Tongue (tissue), 2 donors: ENCODE results near the gene PTGES3L. TPM values are rescaled to one million over a fixed set of nuclear protein-coding genes. Genes with fewer than 3 reads are reported as not detected.
"Not testable (repeated sequence)": the region's sequence is repeated elsewhere in the genome, so short reads cannot be mapped to it uniquely, and the experiment has no call there.

ENCODE experiments used
- DNase-seq: peaks from one replicate; pipeline ENCODE4 v3.0.0-alpha.2; 2015
- total RNA-seq: library from RNA; depleted of rRNA; stranded (reverse); fragments of >200 nt; gene quantifications from one replicate; pipeline ENCODE4 v1.2.3, GENCODE V29; 2014

Gene PTGES3L
- total RNA-seq, 1 donor from 2014 or later: 61.5 TPM

GRCh38 chr17:42980274-42980765, 440 bp upstream of the PTGES3L start, which contains the start of gene RUNDC1:
TSS of gene RUNDC1 (plus strand) at chr17:42980565. CDS start at chr17:42980577, 12 bp downstream.
- DNase-seq: peak; percentile 94

- DNase-seq: not testable (repeated sequence)
Measured at GRCh38 chr17:42975701-42976100, 4.2 kb downstream of the PTGES3L start.

- DNase-seq: no peak
Measured at GRCh38 chr17:42975265-42975664, 4.6 kb downstream of the PTGES3L start.

- DNase-seq: not testable (repeated sequence)
Measured at GRCh38 chr17:42973323-42973722, 6.6 kb downstream of the PTGES3L start.

DNA sequence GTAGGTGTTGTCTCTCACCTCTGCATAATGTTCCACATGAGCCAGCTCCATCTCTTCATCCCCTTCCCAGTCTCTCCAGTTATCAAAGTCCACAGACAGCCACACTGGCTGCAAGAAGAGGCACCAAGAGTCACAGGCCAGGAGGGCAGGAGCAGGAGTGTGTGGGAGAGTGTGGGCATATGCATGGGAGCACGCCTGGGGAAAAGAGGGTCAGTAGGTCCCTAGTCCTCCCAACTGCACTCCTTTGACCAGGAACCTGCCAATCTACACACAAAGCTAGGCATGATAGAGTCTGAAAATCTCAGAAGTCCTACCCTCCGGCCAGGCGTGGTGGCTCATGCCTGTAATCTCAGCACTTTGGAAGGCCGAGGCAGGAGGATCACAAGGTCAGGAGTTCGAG, 8.3 kb downstream of the PTGES3L start:
- no peak for DNase-seq

DNA sequence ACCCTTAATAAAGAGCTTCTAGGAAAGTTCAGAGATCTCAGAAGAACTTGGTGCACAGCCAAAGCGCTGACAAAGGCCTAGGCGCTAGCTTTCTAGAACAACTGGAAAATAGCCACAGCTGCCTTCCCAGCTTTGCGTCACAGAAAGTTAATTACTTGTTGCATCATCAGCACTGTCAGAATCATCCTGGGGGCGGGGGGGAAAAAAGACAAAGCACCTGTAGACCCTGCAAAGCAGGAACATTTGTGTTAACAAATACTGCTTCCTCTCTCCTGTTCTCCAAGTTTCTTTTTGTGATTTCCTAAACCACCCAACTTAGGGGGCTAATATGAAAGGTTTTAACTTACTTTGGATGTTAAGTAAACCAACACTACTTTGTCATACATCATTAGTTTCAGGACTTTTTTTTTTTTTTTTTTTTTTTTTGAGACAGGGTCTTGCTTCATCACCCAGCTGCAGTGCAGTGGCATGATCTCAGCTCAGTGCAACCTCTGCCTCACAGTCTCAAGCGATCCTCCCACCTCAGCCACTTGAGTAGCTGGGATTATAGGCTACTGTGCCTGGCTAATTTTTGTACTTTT, 10.8 kb downstream of the PTGES3L start:
- DNase-seq: no peak

DNA sequence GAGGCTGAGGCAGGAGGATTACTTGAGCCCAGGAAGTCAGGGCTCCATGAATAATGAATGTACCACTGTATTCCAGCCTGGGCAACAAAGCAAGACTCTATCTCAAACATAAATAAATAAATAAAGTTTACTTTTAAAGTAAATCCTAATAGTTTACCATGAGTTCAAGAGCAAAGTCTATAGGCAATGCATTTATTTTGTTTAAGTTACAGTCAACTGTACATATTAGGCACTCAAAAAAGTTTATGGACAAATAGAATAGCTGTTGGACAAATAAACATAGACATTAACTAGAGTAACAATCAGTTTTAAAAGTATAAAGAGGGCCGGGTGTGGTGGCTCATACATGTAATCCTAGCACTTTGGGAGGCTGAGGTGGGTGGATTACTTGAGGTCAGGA, 12.0 kb downstream of the PTGES3L start:
- DNase-seq: no peak

DNA sequence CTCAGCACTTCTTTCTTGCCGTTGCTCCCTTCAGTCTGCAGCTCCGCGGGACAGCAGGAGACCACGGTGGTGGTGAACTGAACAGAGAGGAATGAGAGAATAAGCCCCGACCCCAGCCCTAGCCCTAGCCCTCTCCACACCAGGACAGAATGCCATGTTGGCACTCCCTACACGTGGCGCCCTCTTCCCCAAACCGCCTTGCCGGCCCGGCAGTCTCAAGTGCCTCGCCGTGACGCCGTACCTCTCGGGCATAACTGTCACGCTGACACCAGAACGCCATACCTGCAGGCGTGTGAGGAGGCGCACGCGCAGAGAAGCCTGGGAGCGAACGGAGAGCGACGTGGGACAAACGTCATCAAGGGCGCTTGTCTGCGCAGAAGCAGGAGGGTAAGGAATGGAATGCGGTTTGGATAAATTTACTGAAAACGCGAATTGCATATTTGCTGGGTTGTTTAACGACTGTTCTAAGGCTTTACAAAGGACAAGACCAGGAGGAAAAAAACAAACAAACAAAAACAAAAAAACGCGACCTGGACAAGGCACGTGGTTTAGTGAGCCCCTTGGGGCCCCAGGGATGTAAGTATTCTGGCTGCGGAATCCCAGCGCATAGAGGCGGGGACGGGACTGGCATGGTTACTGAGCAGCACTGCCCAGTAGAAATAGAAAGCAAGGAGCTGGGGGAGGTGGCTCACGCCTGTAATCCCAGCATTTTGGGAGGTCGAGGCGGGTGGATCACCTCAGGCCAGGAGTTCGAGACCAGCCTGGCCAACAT, 15.5 kb downstream of the PTGES3L start, which contains the start of gene AARSD1:
Gene AARSD1 (minus strand): TSS at position 294 of the 772 bp plus-strand sequence. CDS start 14 bp downstream, at position 280.
- DNase-seq: peak; percentile 97

DNA sequence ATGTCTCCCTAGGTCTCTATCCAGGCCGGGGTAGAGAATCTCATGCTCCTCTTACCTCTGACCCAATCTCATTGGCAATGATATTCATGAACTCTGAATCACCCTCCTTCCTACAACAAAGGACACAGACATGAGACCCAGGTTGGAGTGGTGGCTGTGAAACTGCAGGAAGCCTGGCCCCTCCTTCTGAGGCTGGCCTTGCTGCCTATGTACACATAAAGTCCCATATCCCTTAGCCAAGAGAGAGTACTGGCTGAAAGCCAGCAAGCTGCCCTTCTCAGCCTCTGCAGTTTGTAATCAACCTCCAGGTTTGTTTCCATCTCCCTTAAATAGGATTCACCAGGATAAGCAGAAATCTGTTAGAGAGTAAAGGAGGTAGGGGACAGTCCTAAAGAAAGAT, 26.2 kb downstream of the PTGES3L start:
- no peak for DNase-seq

- no peak for DNase-seq
Measured at GRCh38 chr17:42950044-42950783, 29.7 kb downstream of the PTGES3L start.

GRCh38 chr17:42946812-42947211, 33.1 kb downstream of the PTGES3L start:
- DNase-seq: no peak

- DNase-seq: no peak
Measured at GRCh38 chr17:42944211-42944610, 35.7 kb downstream of the PTGES3L start.

DNA sequence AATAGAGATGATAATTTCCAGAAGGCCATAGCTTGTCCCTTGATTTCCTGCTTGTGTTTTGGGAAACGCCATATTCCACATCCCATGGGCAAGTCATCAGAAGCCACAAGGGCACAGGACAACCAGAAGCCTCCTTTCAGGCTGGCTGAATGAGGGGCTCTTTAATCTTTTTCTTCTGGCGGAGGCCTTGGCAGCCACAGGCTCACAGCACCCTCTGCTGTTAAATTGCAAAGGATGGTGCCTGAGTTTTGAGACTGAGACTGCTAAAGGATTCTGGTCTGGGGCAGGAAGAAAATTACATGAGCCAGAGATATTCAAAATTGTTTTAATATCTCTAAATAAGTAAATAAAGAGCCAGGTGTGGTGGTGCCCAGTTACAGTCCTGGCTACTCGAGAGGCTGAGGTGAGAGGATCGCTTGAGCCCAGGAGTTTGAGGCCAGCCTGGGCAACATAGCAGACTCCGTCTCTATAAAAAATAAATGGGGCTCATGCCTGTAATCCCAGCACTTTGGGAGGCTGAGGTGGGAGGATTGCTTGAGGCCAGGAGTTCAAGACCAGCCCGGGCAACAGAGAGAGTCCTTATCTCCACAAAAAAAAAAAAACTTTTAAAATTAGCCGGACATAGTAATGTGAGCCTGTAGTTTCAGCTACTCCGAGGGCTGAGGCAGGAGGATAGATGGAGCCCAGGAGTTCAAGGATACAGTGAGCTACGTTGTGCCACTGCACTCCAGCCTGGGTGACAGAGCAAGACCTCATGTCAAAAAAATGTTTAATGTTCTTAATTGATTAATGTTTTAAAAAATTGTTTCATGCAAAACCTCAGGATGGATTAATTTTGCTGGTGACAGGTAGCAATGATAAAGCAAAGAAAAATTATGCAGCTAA, 41.9 kb downstream of the PTGES3L start:
- DNase-seq: peak; percentile 76

DNA sequence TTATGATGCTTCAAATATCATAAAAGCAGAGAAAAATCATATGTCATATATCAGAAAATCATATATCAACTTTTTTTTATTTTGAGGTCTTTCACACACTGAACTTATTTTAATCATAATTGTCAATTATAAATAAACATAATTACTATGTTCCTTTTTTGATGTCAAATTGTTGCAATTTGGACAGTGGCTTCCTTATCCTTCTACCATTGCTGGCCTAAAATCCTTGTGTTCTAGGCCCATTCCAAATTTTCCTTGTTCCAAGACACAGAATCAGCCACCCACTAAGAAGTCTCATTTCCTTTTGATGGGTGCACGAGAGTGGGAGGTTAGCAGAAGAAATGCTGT, 50.4 kb downstream of the PTGES3L start:
- DNase-seq: no peak

DNA sequence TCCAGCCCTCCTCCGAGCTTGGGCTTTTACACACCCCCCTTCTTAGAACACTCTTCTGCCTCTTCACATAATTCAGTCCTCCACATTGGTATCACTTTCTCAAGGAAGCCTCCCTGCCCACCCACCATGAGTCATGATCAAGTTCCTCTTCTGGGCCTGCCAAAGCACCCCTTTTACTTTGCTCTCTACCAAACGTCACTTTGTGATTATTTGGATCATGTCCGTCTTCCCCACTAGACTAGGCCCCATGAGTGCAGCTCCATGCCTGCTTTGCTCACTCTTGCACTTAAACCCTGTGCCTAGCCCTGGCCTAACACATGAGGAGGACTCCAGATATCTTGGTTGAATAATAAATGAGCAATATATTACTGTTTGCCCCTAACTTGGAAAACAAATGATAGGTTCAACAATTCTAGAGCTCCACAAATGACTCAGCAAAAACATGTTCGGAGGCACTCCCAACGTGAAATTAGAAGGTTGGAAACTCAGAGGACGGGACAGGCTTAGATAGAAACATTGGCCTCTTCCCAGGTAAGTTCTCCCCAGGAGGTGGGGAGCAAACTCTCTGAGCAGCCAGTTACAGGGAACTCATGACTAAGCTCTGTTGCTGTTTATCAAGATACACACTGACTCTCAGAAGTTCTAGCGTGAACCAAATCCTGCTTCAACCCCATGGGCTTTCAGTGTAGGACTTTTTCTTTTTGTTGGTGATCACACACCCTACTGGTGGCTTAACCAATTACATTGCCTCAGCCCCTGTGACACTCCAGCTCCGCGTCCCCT, 51.0 kb downstream of the PTGES3L start:
- peak; percentile 55 for DNase-seq

DNA sequence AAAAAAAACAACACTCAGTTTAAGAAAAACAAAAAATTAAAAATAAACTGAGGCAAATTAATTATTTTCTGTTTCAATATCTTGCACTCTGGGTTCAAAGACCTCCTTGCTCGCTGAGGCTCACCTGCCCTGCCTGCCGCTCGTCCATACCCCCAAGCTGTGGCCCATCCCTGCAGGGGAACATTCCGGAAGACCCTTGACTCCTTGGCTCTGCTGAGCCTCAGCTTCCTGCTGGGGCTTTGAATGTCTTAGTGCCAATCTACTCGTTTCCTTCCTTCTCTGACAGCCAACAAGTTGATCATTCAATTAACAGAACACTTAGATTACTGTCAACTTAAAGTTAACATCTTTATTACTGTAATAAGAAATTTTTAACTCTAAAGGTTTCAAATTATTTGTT, 55.0 kb downstream of the PTGES3L start:
- DNase-seq: no peak

- DNase-seq: not testable (repeated sequence)
Measured at GRCh38 chr17:42923472-42923871, 56.4 kb downstream of the PTGES3L start.

DNA sequence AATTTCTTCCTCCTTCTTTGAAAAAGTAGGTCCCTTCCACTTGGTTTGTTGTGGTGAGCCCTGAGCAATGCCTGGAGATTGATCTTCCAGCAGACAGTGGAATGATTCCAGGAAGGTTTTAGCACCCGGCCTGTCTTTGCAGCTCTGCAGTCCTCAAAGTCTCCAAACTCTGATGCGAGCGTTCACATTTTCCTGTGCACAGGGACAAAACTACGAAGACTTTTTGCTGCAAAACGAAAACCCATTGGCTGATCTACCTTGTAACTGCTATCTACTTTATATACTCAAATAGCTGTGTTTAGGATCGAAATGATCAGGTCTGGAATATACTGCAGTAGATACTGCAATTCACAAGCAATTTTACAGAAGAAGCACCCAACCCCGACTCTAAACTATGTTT, 57.6 kb downstream of the PTGES3L start:
- no peak for DNase-seq

DNA sequence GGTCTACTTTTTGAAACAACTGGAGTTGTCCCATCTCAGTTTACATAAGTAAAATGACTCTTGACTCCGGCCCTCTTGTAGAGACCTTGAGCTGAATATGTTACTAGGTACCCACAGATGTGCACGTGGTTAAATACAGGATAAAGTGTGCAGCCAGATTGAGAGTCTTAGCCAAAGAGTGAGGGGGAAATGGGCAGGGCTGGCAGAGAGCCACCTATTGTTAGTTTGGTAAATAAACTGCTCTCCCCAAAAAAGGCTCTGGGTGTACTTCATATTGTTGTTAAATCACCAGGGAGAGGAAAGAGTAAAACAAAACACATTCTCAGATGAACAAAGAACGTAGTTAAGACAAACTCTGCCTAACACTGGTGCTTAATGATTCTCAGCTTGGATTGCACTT, 59.0 kb downstream of the PTGES3L start:
- DNase-seq: peak; percentile 28

GRCh38 chr17:42920106-42920900, 59.6 kb downstream of the PTGES3L start:
- DNase-seq: no peak
